HuH-7.5 (cell line): ENCODE measurements around the gene DZIP3.
"Not testable (repeated sequence)": the region's sequence is repeated elsewhere in the genome, so short reads cannot be mapped to it uniquely, and the experiment has no call there.

ENCODE experiments used
- DNase-seq: peaks from one replicate; pipeline ENCODE4 v3.0.0; 2011; ENCODE audit warnings: low spot score

Gene DZIP3

DNA sequence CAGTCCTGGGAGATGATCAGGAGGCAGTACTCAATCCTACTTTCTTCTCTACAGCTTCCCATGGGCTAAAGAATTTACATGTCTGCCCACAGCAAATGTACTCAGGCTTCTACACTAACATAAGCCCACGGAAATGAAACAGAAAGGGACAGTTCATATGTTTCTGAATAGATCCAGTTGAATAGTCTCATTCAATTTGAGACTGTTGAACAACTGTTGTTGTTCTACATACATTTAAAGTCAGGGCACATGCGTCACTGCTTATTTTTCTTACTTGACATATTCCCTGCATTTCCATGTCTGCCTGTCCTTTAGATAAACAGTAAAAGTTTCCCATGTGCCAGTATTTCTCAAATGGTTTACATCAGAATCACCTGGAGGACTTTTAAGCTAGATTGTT is 102.8 kb downstream of the DZIP3 start:
- not testable (repeated sequence) for DNase-seq

DNA sequence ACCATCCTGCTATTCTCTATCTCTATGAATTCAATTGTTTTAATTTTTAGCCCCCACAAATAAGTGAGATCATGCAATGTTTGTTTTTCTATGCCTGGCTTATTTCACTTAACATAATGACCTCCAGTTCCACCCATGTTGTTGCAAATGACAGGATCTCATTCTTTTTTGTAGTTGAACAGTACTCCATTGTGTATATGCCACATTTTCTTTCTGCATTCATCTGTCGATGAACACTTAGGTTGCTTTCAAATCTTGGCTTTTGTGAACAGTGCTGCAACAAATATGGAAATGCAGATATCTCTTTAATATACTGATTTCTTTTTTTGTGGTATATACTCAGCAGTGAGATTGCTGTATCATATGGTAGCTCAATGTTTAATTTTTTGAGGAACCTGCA is 108.9 kb downstream of the DZIP3 start:
- DNase-seq: no peak

DNA sequence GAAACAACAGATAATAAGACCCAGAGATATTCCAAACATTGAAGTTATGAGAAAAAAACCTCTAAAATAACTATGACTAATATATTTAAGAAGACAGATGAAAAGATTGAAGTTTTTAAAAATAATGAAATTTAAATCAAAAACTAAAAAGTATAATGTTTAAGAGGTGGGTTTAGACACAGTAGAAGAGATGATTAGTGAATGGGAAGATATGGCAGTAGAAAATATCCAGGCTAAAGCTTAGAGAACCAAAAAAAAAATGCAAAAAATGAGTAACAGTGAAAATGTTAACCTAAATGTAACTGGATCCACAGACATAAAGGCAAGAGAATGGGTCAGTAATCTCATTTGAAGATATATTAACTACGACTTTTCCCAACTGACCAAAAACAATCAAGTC is 115.5 kb downstream of the DZIP3 start:
- no peak for DNase-seq

DNA sequence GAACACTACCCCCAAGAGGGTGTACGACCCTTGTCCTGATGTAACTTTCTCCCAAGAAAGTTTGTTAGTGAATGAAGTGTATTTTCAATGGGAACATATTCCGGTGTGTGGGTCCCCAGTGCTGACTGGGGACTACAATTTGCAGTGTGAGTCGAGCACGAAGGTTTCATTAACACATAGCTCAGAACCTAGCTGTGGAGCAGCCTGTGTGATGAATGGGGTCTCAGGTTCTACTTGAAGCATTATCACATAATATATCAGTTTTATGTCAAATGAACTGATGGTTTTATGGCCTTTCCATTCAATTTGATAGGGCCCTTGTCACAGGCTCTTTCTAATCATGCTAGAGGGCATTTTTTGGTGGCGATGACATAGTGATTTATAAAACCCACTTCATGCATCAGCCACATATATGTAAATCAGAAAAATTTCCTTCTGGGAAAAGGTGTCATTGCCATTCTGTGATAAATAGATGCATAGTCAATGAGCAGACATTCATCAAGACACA is 123.5 kb downstream of the DZIP3 start:
- DNase-seq: no peak

DNA sequence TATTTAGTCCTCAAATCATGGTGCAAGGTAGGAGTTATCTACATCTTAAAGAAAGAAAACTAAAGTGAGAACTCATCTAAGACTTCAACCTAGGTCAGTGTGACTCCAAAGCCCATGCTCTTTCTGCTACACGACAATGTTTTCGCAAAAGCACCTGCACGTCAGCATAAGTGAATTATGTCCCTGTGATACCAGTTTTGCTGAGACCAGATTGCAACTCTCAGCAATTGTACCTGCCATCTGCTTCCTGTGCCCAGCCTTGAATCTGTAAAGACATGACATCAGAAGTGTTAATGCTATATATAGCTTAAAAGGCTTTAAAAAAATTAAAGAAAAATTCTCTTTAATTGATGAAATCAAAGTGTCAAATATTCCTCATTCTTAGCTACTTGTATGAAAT is 124.3 kb downstream of the DZIP3 start:
- DNase-seq: no peak

DNA sequence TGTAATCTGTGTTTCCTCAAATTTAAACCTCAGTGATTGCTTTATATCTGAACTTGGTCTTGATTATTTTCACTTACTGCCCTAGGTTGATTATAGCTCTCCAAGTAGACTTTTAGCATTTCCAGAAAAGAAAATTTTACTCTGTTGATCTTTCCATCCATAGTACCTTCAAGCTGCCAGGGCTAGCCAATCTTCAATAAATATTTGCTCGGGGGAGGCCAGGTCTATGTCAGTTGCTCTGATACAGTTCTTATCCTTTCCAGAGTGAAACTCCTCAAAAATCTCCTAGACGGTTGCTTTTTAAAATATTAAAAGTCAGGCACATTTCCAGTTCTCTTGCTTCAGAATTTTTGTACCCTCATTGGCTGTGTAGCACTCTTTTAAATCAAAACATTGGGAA is 128.9 kb downstream of the DZIP3 start:
- no peak for DNase-seq

DNA sequence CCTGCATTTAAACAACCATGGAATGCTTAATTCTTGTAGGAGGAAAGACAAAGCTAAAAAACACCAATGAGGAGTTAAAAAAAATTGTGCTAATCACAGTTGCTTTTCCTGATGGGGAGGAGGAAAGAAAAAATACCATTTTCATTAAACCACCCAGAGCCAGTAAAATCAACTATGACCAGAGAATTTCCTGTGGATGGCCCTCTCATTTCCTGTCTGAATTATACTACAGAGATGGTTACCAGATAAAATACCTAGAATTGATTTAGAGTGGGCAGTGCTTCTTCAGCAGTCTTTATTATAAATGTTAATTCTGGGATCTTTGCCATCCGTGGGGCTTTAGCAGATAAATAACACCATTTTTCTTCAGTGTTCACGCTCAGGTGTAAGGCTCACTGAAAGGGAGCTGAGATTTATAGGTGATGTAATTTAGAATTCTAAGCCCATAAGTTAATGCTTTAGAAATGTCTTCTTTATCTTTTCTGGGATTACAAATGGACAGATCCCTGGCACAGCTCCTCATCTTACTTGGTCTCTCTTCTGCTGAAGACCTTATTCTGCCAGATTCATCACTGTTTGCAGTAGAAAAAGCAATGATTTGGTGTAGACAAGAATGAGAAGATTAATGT is 129.8 kb downstream of the DZIP3 start:
- no peak for DNase-seq

DNA sequence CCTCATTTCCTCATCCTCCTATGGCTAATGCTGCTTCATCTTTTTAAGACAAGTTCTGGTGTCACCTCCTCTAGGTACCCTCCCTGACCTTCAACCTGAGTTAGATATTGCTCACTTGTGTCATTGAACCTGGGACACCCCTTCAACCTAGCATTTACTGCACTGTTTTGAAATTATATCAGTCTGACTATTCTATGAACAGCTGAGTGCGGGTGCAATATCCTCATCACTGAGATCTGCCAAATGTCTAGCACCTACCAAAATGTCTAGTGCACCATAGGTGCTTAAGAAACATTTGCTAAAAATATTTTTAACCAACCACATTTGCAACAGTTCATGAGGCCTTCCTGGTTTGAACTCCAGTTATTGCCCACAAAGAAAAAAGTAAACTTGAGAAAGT is 133.2 kb downstream of the DZIP3 start:
- no peak for DNase-seq

DNA sequence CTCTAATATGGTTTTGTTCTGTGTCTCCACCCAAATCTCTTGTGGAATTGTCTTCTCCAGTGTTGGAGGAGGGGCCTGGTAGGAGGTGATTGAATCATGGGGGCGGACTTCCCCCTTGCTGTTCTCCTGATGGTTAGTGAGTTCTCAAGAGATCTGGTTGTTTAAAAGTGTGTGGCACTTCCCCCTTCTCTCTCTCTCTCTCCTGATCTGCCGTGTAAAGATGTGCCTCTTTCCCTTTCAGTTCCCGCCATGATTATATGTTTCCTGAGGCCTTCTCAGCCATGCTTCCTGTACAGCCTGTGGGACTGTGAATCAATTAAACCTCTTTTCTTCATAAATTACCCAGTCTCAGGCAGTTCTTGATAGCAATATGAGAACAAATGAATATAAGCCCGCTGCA is 134.6 kb downstream of the DZIP3 start:
- no peak for DNase-seq

DNA sequence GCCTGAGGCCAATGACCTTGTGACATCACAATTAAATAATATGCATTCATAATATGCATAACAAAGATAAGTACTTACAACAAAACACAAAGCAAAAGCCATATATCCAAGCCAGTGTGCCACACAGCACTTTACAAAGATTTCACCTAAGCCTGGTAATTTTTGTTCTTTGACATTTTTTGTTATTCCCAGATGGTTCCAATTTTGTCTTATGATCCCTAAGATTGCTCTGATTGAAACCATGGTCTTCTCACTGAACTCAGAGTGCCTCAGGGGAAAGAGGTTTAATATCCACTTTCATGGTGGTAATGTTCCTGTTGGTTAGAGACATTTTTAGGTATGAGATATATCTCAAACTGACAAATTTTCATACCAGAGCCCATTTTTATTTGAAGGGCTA is 138.6 kb downstream of the DZIP3 start:
- no peak for DNase-seq

DNA sequence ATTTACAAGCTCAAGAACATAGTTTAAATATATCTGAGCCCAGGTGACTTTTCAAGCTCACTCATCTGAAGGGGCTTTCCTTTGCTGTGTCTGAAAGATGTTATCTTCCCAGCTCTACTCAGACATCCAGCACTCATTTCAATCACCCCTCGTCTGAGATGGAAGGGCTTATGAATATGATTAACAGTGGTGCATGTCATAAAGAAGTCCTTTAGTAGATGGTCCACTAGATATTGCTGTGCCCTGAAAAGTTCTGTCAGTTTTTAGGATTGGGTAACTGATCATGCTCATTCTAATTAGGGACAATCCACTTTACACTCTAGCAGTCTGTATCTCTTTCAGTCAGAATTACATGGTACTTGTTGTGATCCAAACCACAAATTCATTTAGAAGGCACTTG is 139.4 kb downstream of the DZIP3 start:
- DNase-seq: no peak

DNA sequence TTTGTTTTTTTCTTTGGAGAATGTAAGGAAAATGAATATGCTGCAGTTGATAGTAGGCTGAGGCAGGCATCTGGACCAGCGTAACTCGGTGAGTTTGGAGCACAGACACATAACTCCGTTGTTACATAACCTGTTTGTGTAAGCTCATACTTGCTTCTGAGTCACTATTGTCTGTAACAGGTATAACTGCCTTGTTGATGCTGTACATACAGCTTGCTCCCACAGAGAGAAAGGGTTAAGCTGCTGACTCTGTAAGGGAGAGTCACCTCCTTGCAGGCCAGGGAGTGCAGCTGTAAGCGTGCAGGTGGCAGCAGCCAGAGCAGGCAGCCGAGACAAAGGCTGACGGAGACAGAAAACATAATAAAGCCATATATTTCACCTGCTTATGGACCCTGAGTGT is 147.3 kb downstream of the DZIP3 start:
- no peak for DNase-seq

DNA sequence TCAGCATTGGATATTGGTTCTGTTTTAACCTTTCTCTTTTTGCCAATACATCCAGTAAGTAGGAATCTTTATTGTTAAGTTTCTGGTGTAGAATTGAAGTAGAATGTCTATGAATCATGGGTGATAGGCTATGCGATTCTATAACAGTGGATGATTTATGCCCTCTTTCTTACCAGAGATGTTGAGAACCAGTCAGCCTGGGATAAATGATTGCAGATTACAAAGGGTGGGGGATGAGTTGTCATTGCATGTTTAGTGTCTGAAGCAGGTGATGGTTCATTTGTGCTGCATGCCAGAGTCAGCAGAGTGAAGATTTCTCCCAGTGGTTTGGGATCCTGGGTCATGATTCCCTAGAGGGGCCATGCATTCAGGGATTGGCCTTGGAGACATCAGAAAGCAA is 153.4 kb downstream of the DZIP3 start:
- no peak for DNase-seq
